Measurements from ENCODE around the gene KSR1. TPM values are rescaled to one million over a fixed set of nuclear protein-coding genes. Genes with fewer than 3 reads are reported as not detected.
A peak's percentile ranks its signal among the peaks of the same experiment; 100 is the strongest.

KSR1 gene
- total and polyA plus RNA-seq, 2 experiments from 2014 or later, result 7.8 to 53.2 TPM

GRCh38 chr17:27525836-27526603 is 69.8 kb downstream of the KSR1 start:
- peaks cover 6% of the 10 kb centered on the region; the same call in 1 of the 2 replicates for H3F3A ChIP-seq (replicated peaks; ENCODE audit: low read depth)
- Mint-ChIP-seq H3K4me1 (peaks cover 63% of the 10 kb centered on the region), H3K27ac (peak overlapping the region; percentile 81; the same call in 1 of the 2 replicates), H3K9me3 (no peaks in the 10 kb centered on the region; the same call in 2 of the 3 replicates), H3K4me3 (no peak overlapping the region), H3K36me3 (ENCODE audit: low read depth) (no peaks in the 10 kb centered on the region), H3K27me3 (ENCODE audit: insufficient read depth, low read depth, poor library complexity) (peaks cover 9% of the 10 kb centered on the region)
- no peaks in the 10 kb centered on the region for H3K36me3 ChIP-seq (ENCODE audit: insufficient read depth)
- TF ChIP-seq EZH2phosphoT487 (IDR thresholded peaks at IDR 0.05; ENCODE audit: unreplicated experiment), result no peak
- TF ChIP-seq ZNF462 (CRISPR knock-in tag; IDR thresholded peaks at IDR 0.05), result no peak
- no peak for TF ChIP-seq STAT1 (IDR thresholded peaks at IDR 0.05; ENCODE audit: unreplicated experiment)
- TF ChIP-seq REST (IDR thresholded peaks at IDR 0.05; ENCODE audit: unreplicated experiment), result no peak
- TF ChIP-seq NANOG (IDR thresholded peaks at IDR 0.05; ENCODE audit: borderline replicate concordance), result no peak
- TF ChIP-seq JUNB (IDR thresholded peaks at IDR 0.05; ENCODE audit: unreplicated experiment), result no peak
- no peak for TF ChIP-seq ZNF114 (CRISPR knock-in tag; IDR thresholded peaks at IDR 0.05)
- no peak for TF ChIP-seq EZH2 (IDR thresholded peaks at IDR 0.05; ENCODE audit: low read depth, unreplicated experiment)
- TF ChIP-seq ZNF331 (CRISPR knock-in tag; IDR thresholded peaks at IDR 0.05; ENCODE audit: low read depth), result no peak
- TF ChIP-seq ETS1 (IDR thresholded peaks at IDR 0.05), result no peak
- no peak for TF ChIP-seq CTCF (conservative IDR thresholded peaks at IDR 0.05; ENCODE audit: low read depth in 2 of 2)
- no peak for TF ChIP-seq CREB1 (CRISPR knock-in tag; IDR thresholded peaks at IDR 0.05; ENCODE audit: low read depth)
- no peak for TF ChIP-seq POLR2AphosphoS5 (IDR thresholded peaks at IDR 0.05; ENCODE audit: low read depth)
- H3K27ac ChIP-seq (ENCODE audit: low read depth), result 0 out of 2 replicates have a peak overlapping the region, but pooled peaks have one; percentile 20
- H3K4me3 ChIP-seq, result no peak overlapping the region; the same call in 1 of the 2 replicates
- peaks cover 1% of the 10 kb centered on the region; the same call in 1 of the 2 replicates for H4K20me1 ChIP-seq (replicated peaks; ENCODE audit: insufficient read depth)
- H3K27me3 ChIP-seq (ENCODE audit: insufficient read depth), result no peaks in the 10 kb centered on the region
- H3K9me2 ChIP-seq (ENCODE audit: insufficient read depth), result no peaks in the 10 kb centered on the region; the same call in 1 of the 2 replicates
- no peak for ATAC-seq
- peak overlapping the region; percentile 44 for H3K4me2 ChIP-seq
- peaks cover 34% of the 10 kb centered on the region for H3K4me1 ChIP-seq (ENCODE audit: insufficient read depth)
- no peak overlapping the region for H2AFZ ChIP-seq
- peaks cover 92% of the 10 kb centered on the region for H3K79me2 ChIP-seq (replicated peaks; ENCODE audit: insufficient read depth)
- no peak for DNase-seq (ENCODE audit: low spot score)
